ENCODE results near the gene NAA80. TPM values are rescaled to one million over a fixed set of nuclear protein-coding genes. Genes with fewer than 3 reads are reported as not detected.
A peak's percentile ranks its signal among the peaks of the same experiment; 100 is the strongest.

The NAA80 gene
- total and polyA plus RNA-seq, 8 donors = 3.1 to 107 (median 17.0) TPM

DNA sequence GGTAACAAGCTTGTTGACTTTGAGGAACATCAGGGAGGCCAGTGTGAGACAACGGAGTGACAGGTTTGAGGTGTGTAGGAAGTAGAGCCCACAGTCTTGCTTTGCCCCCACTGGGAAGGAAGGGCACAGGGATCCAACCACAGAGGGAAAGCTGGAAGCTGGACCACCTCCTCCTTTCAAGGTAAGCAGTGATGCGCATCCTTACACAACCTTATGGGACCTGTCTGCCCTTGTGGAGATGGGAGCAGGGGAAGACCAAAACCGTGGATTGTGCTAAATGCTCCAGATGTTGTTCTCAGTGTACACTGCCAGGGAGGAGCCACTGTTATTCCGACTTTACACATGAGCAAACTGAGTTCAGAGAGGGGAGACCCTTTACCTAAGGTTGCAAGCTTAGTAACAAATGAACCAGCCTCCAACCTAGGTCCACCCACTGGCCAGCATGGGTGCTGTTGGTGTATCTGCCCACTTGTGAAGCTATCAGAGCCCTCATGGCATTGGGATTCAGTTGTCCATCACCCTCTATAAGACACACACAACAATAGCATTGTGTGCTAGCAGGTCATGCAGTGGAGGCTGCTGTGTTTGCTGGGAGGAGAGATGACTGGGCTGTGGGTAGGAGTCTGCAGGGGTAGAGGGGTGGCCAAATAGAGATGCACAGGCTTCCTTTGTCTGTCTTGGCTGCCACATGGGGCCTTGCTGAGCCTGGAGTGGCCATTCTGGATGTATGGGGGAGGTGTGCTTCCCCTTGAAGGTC, 20.9 kb downstream of the NAA80 start:
- 72 to 77% (median 74%) methylated on average over 4 of the region's 4 CpGs for WGBS, 5 donors
- Histone ChIP-seq H3K27ac (peak overlapping the region in 2 of 5 donors; percentile 22 to 27), H3K4me3 (no peak overlapping the region), H3K36me3 (peaks cover 8 to 51% (median 19%) of the 10 kb centered on the region in 4 donors), H3K9me3 (no peaks in the 10 kb centered on the region), H3K27me3 (peaks cover 0 to 38% (median 26%) of the 10 kb centered on the region in 3 donors), H3K4me1 (peaks cover 18 to 39% (median 29%) of the 10 kb centered on the region in 4 donors)
- no peak for DNase-seq
- TF ChIP-seq CTCF (IDR thresholded peaks at IDR 0.05) (no peak), POLR2A (IDR thresholded peaks at IDR 0.05) (no peak), EP300 (IDR thresholded peaks at IDR 0.05) (no peak), POLR2AphosphoS5 (IDR thresholded peaks at IDR 0.05) (no peak)
- intact Hi-C loops (cut with DNase I; ENCODE audit: low total_unique reads) = loop anchor here (10.0 kb wide), 1 partner anchor 54 kb away; no protein-coding TSS in a partner anchor

GRCh38 chr3:50276762-50277101, 22.5 kb downstream of the NAA80 start:
- no peak for DNase-seq
- 81 to 90% (median 88%) methylated on average over 17 of the region's 17 CpGs for WGBS, 5 donors
- H3K27me3 ChIP-seq = peaks cover 0 to 40% (median 26%) of the 10 kb centered on the region in 3 donors
- H3K27ac ChIP-seq = no peak overlapping the region
- no peaks in the 10 kb centered on the region for H3K9me3 ChIP-seq
- TF ChIP-seq POLR2AphosphoS5 (IDR thresholded peaks at IDR 0.05) (no peak), CTCF (IDR thresholded peaks at IDR 0.05) (no peak), EP300 (IDR thresholded peaks at IDR 0.05) (no peak), POLR2A (IDR thresholded peaks at IDR 0.05) (no peak)
- peaks cover 25 to 52% (median 39%) of the 10 kb centered on the region in 4 donors for H3K4me1 ChIP-seq
- no peak overlapping the region for H3K4me3 ChIP-seq
- intact Hi-C loops (cut with DNase I; ENCODE audit: low total_unique reads) = loop anchor here (10.0 kb wide), 1 partner anchor 52 kb away; no protein-coding TSS in a partner anchor
- peaks cover 8 to 51% (median 19%) of the 10 kb centered on the region in 4 donors for H3K36me3 ChIP-seq

DNA sequence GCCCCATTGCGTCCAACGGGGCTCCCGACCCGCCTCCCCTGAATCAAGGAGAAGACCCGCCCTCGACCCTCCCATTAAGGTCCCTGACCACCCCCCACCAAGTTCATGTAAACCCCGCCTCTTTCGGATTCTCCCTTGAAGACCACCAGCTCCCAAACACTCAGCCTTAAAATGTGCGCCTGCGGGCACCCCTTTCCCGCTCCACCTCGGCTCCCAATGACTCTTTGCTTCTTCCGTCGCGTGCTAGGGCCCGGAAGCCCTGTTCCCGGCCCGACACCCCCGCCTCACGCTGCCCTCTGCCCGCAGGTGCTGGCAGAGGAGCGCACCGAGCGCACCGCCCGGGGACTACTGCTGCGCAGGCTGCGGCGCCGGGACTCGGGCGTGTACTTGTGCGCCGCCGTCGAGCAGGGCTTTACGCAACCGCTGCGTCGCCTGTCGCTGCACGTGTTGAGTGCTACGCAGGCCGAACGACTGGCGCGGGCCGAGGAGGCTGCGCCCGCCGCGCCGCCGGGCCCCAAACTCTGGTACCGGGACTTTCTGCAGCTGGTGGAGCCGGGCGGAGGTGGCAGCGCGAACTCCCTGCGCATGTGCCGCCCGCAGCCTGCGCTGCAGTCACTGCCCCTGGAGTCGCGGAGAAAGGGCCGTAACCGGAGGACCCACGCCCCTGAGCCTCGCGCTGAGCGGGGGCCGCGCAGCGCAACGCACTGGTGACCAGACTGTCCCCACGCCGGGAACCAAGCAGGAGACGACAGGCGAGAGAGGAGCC, 23.0 kb downstream of the NAA80 start:
- DNase-seq = no peak
- TF ChIP-seq EP300 (IDR thresholded peaks at IDR 0.05) (no peak), CTCF (IDR thresholded peaks at IDR 0.05) (no peak), POLR2A (IDR thresholded peaks at IDR 0.05) (no peak), POLR2AphosphoS5 (IDR thresholded peaks at IDR 0.05) (no peak)
- intact Hi-C loops (cut with DNase I; ENCODE audit: low total_unique reads) = loop anchor here (10.0 kb wide), 1 partner anchor 51 kb away; no protein-coding TSS in a partner anchor

More for the DNA sequence above, 23.0 kb downstream of the NAA80 start:
- 50 to 70% (median 69%) methylated on average over 49 to 79 of the region's 79 CpGs for WGBS, 5 donors
- Histone ChIP-seq H3K27ac (no peak overlapping the region), H3K27me3 (peaks cover 0 to 40% (median 26%) of the 10 kb centered on the region in 3 donors), H3K4me1 (peaks cover 27 to 53% (median 44%) of the 10 kb centered on the region in 4 donors), H3K4me3 (no peak overlapping the region), H3K36me3 (peaks cover 8 to 52% (median 19%) of the 10 kb centered on the region in 4 donors), H3K9me3 (no peaks in the 10 kb centered on the region)
